ENCODE data around the gene UBE3D. TPM values are rescaled to one million over a fixed set of nuclear protein-coding genes. Genes with fewer than 3 reads are reported as not detected.

UBE3D gene
- total RNA-seq, 1 experiment from 2014 or later, result 5.5 TPM

GRCh38 chr6:82874867-82875266 is 190.8 kb downstream of the UBE3D start:
- Histone ChIP-seq H3K27ac (peak overlapping the region; percentile 43), H3K4me3 (no peak overlapping the region), H2AFZ (no peak overlapping the region), H3K4me2 (no peak overlapping the region), H3K9me2 (ENCODE audit: insufficient read depth) (no peaks in the 10 kb centered on the region), H3K36me3 (ENCODE audit: low read depth) (no peaks in the 10 kb centered on the region), H3K9me3 (ENCODE audit: insufficient read depth, low read depth) (no peaks in the 10 kb centered on the region), H3F3A (ENCODE audit: insufficient read depth, low read depth) (peaks cover 15% of the 10 kb centered on the region; the same call in 1 of the 2 replicates), H3K27me3 (ENCODE audit: insufficient read depth, low read depth) (no peaks in the 10 kb centered on the region), H4K20me1 (ENCODE audit: insufficient read depth) (no peaks in the 10 kb centered on the region), H3K79me2 (ENCODE audit: low read depth) (no peaks in the 10 kb centered on the region), H3K4me1 (replicated peaks; ENCODE audit: insufficient read depth) (peaks cover 23% of the 10 kb centered on the region)
- DNase-seq, result no peak
- intact Hi-C loops (cut with micrococcal nuclease; ENCODE audit: unreplicated experiment), result no loop called here
- no TSS peak for BruUV-seq (replicated peaks)
- ChIA-PET POLR2A (ENCODE audit: unreplicated experiment) (no interaction called here), CTCF (no interaction called here)
- TF ChIP-seq CTCF (conservative IDR thresholded peaks at IDR 0.05), result no peak
- no peak for TF ChIP-seq EZH2 (IDR thresholded peaks at IDR 0.05; ENCODE audit: low read depth)

DNA sequence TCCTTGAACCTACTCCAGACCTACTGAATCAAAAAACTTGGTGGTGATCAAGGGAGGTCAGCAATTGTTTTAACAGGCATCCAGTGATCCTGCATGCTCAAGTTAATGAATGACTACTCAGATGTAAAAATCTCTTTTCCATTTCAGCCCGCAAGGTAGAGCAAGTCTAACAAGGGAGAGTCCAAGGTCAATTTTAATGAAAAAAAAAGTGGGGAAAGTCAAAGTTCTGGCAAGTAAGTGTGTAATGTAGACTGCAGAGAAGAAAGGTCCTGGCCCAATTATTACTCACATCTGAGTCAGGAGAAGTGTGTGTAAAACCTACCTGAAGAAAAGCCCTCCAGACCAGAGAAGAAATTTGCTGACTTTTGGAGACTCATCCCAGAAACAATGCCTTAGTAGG is 193.5 kb downstream of the UBE3D start:
- no TSS peak for BruUV-seq (replicated peaks)
- Histone ChIP-seq H4K20me1 (ENCODE audit: insufficient read depth) (no peaks in the 10 kb centered on the region), H3F3A (ENCODE audit: insufficient read depth, low read depth) (peaks cover 15% of the 10 kb centered on the region; the same call in 1 of the 2 replicates), H3K4me2 (no peak overlapping the region), H3K27ac (no peak overlapping the region), H3K27me3 (ENCODE audit: insufficient read depth, low read depth) (no peaks in the 10 kb centered on the region), H3K9me3 (ENCODE audit: insufficient read depth, low read depth) (no peaks in the 10 kb centered on the region), H3K79me2 (ENCODE audit: low read depth) (no peaks in the 10 kb centered on the region), H3K36me3 (ENCODE audit: low read depth) (no peaks in the 10 kb centered on the region), H3K4me3 (no peak overlapping the region), H3K4me1 (replicated peaks; ENCODE audit: insufficient read depth) (peaks cover 23% of the 10 kb centered on the region), H3K9me2 (ENCODE audit: insufficient read depth) (no peaks in the 10 kb centered on the region), H2AFZ (no peak overlapping the region)
- DNase-seq, result no peak
- no peak for TF ChIP-seq EZH2 (IDR thresholded peaks at IDR 0.05; ENCODE audit: low read depth)
- TF ChIP-seq CTCF (conservative IDR thresholded peaks at IDR 0.05), result no peak
- ChIA-PET POLR2A (ENCODE audit: unreplicated experiment) (no interaction called here), CTCF (no interaction called here)
- intact Hi-C loops (cut with micrococcal nuclease; ENCODE audit: unreplicated experiment), result no loop called here

GRCh38 chr6:82870582-82871172 is 195.0 kb downstream of the UBE3D start:
- intact Hi-C loops (cut with micrococcal nuclease; ENCODE audit: unreplicated experiment), result no loop called here
- H3K9me3 ChIP-seq (ENCODE audit: insufficient read depth, low read depth), result no peaks in the 10 kb centered on the region

More at GRCh38 chr6:82870582-82871172, 195.0 kb downstream of the UBE3D start:
- TF ChIP-seq EZH2 (IDR thresholded peaks at IDR 0.05; ENCODE audit: low read depth) (no peak), CTCF (conservative IDR thresholded peaks at IDR 0.05) (no peak)
- ChIA-PET POLR2A (ENCODE audit: unreplicated experiment) (no interaction called here), CTCF (no interaction called here)
- Histone ChIP-seq H2AFZ (no peak overlapping the region), H3K4me3 (no peak overlapping the region), H3K27me3 (ENCODE audit: insufficient read depth, low read depth) (no peaks in the 10 kb centered on the region), H3K4me1 (replicated peaks; ENCODE audit: insufficient read depth) (peaks cover 11% of the 10 kb centered on the region; the same call in 1 of the 2 replicates), H3K27ac (no peak overlapping the region), H3K4me2 (no peak overlapping the region), H3K9me2 (ENCODE audit: insufficient read depth) (no peaks in the 10 kb centered on the region), H4K20me1 (ENCODE audit: insufficient read depth) (no peaks in the 10 kb centered on the region), H3F3A (ENCODE audit: insufficient read depth, low read depth) (peaks cover 11% of the 10 kb centered on the region; the same call in 1 of the 2 replicates), H3K36me3 (ENCODE audit: low read depth) (no peaks in the 10 kb centered on the region), H3K79me2 (ENCODE audit: low read depth) (no peaks in the 10 kb centered on the region)
- no TSS peak for BruUV-seq (replicated peaks)
- DNase-seq, result no peak
